Spleen (tissue), 11 donors: ENCODE data around the gene KARS1. TPM values are rescaled to one million over a fixed set of nuclear protein-coding genes. Genes with fewer than 3 reads are reported as not detected.
"Not testable (repeated sequence)": the region's sequence is repeated elsewhere in the genome, so short reads cannot be mapped to it uniquely, and the experiment has no call there.

Experiments
- DNase-seq: peaks from one replicate; pipeline ENCODE4 v3.0.0-alpha.2; 2020
- H3K27ac ChIP-seq, 8 donors: fragments of 200-600 bp; sonication (generic) in 7 of 8; 1 replicate in 4 of 8; 2 replicates in 4 of 8; pipeline versions ENCODE4 v1.5.0 to v1.8.0; 2016 to 2021; ENCODE audit warnings: inconsistent platforms in 4 of 8, mild to moderate bottlenecking in 4 of 8, moderate library complexity in 1 of 8
- H3K27me3 ChIP-seq, 7 donors: fragments of 200-600 bp; sonication (generic) in 6 of 7; replicated peaks in 1 of 7; 1 replicate in 4 of 7; 2 replicates in 3 of 7; pipeline versions ENCODE4 v1.5.0 to v1.8.0; 2016 to 2021; ENCODE audit warnings: inconsistent platforms in 3 of 7, mild to moderate bottlenecking in 1 of 7
- H3K36me3 ChIP-seq, 6 donors: fragments of 200-600 bp; sonication (generic) in 5 of 6; 1 replicate in 4 of 6; 2 replicates in 2 of 6; pipeline versions ENCODE4 v1.5.0 to v1.8.0; 2016 to 2021; ENCODE audit warnings: inconsistent platforms in 2 of 6
- H3K4me1 ChIP-seq, 6 donors: fragments of 200-600 bp; sonication (generic) in 5 of 6; 1 replicate in 3 of 6; 2 replicates in 3 of 6; pipeline versions ENCODE4 v1.5.0 to v1.8.0; 2016 to 2021; ENCODE audit warnings: inconsistent platforms in 3 of 6
- H3K4me3 ChIP-seq, 8 donors: fragments of 200-600 bp; sonication (generic) in 7 of 8; 1 replicate in 4 of 8; 2 replicates in 4 of 8; pipeline versions ENCODE4 v1.5.0 to v1.8.0; 2016 to 2021; ENCODE audit warnings: inconsistent platforms in 4 of 8, mild to moderate bottlenecking in 4 of 8, moderate library complexity in 2 of 8
- H3K9me3 ChIP-seq, 8 donors: fragments of 200-600 bp; sonication (generic) in 7 of 8; 1 replicate in 4 of 8; 2 replicates in 4 of 8; pipeline versions ENCODE4 v1.5.0 to v1.8.0; 2016 to 2021; ENCODE audit warnings: inconsistent platforms in 4 of 8
- CTCF ChIP-seq, 11 experiments: fragments of 200-600 bp in 7 of 11; fragments of 450-650 bp in 4 of 11; sonication (generic) in 4 of 11; IDR thresholded peaks in 8 of 11; conservative IDR thresholded peaks in 3 of 11; 1 replicate in 7 of 11; 2 replicates in 4 of 11; pipeline versions ENCODE4 v1.4.0 to v1.8.0; 2016 to 2021; ENCODE audit warnings: antibody characterized with exemption in 11 of 11, inconsistent platforms in 4 of 11, mild to moderate bottlenecking in 1 of 11
- POLR2A ChIP-seq, 3 donors: fragments of 450-650 bp; IDR thresholded peaks; one replicate each; pipeline ENCODE4 v1.5.1; 2017; ENCODE audit warnings: antibody characterized with exemption in 3 of 3, mild to moderate bottlenecking in 1 of 3
- POLR2AphosphoS5 ChIP-seq, 3 donors: sonication (generic); formaldehyde crosslinking; IDR thresholded peaks; one replicate each; pipeline ENCODE4 v1.5.1; 2017; ENCODE audit warnings: antibody characterized with exemption in 3 of 3
- WGBS, 5 donors: extraction: QIAGEN DNeasy Blood & Tissue Kit in 3 of 5; methylation state at CpG; one replicate each; pipeline versions ENCODE4 v1.1.5 to v1.1.7; 2013 to 2018; 5-methylcytosine and 5-hydroxymethylcytosine counted together
- intact Hi-C: fragments of 100-400 bp; cut with DNase I; formaldehyde crosslinking; loops from one replicate; pipeline ENCODE4 v1.15.0; 2023; ENCODE audit warnings: low total_unique reads
- polyA plus RNA-seq, 3 donors: library from polyadenylated mRNA; stranded (reverse); fragments of 200-250 nt; gene quantifications; one replicate each; pipeline ENCODE4 v1.2.1, GENCODE V29; 2013
- total RNA-seq, 7 donors: library from RNA; depleted of rRNA in 3 of 7; stranded (reverse); fragments of >200 nt in 3 of 7; fragmentation: NEBNext Ultra II Directional in 4 of 7; extraction: Animal tissue kit (Norgen Biotek cat#: 25700) in 4 of 7; gene quantifications; one replicate each; pipeline versions ENCODE4 v1.1.0 to v1.2.1, GENCODE V29; 2016 to 2021
- donor health status: healthy with polysubstance abuse.
- donor health status: DM: no; HTN: no; CAD: no; lungs with moderate emphysema.
- donor health status: DM: no; HTN: no; CAD: no.
- donor health status: Bipolar disorder and iron deficiency.
- donor health status: healthy.
- donor health status: DM: no; HTN: no; CAD: no.
- donor health status: DM: yes; HTN: yes; CAD: no.

The KARS1 gene
- total and polyA plus RNA-seq, 10 donors: 63.7 to 97.7 (median 87.6) TPM

- WGBS, 5 donors: 90 to 96% (median 94%) methylated on average over 6 of the region's 6 CpGs
- TF ChIP-seq POLR2A (IDR thresholded peaks at IDR 0.05) (no peak), POLR2AphosphoS5 (IDR thresholded peaks at IDR 0.05) (no peak), CTCF (IDR thresholded peaks at IDR 0.05 in 8 of 11, conservative IDR thresholded peaks at IDR 0.05 in 3 of 11) (no peak)
- Histone ChIP-seq H3K36me3 (peaks cover 8 to 93% (median 60%) of the 10 kb centered on the region in 6 donors), H3K4me1 (peaks cover 0 to 5% (median 2%) of the 10 kb centered on the region in 6 donors), H3K27me3 (no peaks in the 10 kb centered on the region), H3K9me3 (peaks cover 0 to 20% (median 11%) of the 10 kb centered on the region in 8 donors), H3K27ac (no peak overlapping the region), H3K4me3 (no peak overlapping the region)
- no peak for DNase-seq
- intact Hi-C loops: no loop called here
These were observed 47.8 kb downstream of the KARS1 start for GRCh38 chr16:75599452-75600277.

DNA sequence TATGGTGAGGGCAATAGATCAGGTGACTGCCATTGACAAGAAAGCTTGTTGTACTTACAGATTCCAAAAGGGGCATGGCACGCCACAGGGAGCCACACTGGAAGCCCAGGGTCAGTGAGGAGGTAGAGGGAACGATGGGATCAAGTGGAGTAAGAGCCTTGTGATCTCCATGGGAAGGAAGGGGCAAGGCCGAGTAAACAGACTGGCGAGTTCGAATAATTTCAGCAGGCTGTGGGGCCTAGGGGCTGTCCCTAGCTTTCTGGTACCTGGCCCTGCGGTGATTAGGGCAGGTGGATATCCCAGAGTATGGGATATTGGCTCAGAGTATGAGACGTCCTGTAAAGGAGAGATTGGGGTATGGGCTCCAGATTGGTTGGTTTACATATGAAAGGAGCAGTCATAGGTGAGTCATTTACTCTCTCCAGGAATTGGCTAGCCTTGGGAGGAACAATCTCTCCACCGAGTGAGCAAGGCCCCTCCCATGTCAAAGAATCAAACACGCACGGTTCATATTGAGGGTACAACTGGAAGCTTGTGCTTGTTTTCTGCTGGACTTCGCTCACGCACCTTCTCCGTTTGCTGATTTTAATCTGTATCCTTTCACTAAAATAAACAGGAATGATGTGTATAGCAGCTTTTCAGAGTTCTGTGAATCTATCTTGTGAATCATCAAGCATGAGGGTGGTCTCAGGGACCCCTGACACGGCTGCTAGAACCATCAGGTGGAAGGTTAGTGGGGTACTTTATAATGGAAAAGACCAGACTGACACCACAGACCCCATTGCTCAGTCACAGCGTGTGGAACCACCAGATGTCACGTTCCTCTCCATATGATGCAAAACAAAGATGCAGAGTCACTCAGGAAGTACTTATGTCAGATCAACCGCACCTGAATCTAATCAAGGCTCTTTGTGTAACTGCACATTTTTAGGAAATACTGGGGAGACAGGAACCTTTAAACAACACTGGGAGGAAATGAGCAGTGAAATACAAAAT, 53.3 kb downstream of the KARS1 start:
- peaks cover 0 to 61% (median 15%) of the 10 kb centered on the region in 6 donors for H3K36me3 ChIP-seq
- H3K27me3 ChIP-seq: no peaks in the 10 kb centered on the region
- no peak for TF ChIP-seq POLR2AphosphoS5 (IDR thresholded peaks at IDR 0.05)
- no peak for TF ChIP-seq CTCF (IDR thresholded peaks at IDR 0.05 in 8 of 11, conservative IDR thresholded peaks at IDR 0.05 in 3 of 11)
- TF ChIP-seq POLR2A (IDR thresholded peaks at IDR 0.05): no peak
- WGBS, 5 donors: 61 to 68% (median 65%) methylated on average over 17 of the region's 17 CpGs
- H3K4me1 ChIP-seq: peaks cover 0 to 17% (median 3%) of the 10 kb centered on the region in 6 donors
- peak overlapping the region in 3 of 8 donors; percentile 3 to 64 (median 31) for H3K27ac ChIP-seq
- intact Hi-C loops: no loop called here
- H3K9me3 ChIP-seq: peaks cover 0 to 7% (median 0%) of the 10 kb centered on the region in 8 donors
- H3K4me3 ChIP-seq: no peak overlapping the region
- DNase-seq: no peak

DNA sequence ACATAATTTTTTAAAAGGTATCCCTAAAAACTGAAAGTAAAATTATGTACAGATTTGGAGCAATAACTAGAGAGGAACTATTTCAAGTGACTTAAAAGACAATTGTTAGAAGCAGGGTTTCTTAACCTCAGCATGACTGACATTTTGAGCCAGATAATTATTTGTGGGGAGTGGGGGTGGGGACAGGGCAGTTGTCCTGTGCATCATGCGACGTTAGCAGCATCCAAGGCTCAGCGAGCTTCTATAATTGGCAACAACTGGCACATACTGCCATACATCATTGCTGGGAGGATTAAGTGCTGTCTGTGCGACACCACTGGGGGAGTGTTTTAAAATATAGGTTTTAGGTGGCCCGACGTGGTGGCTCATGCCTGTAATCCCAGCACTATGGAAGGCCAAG, 54.2 kb downstream of the KARS1 start:
- TF ChIP-seq POLR2AphosphoS5 (IDR thresholded peaks at IDR 0.05) (no peak), POLR2A (IDR thresholded peaks at IDR 0.05) (no peak), CTCF (IDR thresholded peaks at IDR 0.05 in 8 of 11, conservative IDR thresholded peaks at IDR 0.05 in 3 of 11) (no peak)
- 82 to 93% (median 92%) methylated on average over 6 of the region's 6 CpGs for WGBS, 5 donors
- H3K4me3 ChIP-seq: no peak overlapping the region
- peaks cover 0 to 17% (median 3%) of the 10 kb centered on the region in 6 donors for H3K4me1 ChIP-seq
- peaks cover 0 to 61% (median 15%) of the 10 kb centered on the region in 6 donors for H3K36me3 ChIP-seq
- H3K27ac ChIP-seq: no peak overlapping the region
- no peaks in the 10 kb centered on the region for H3K27me3 ChIP-seq
- H3K9me3 ChIP-seq: peaks cover 0 to 7% (median 0%) of the 10 kb centered on the region in 8 donors
- intact Hi-C loops: no loop called here
- DNase-seq: no peak

GRCh38 chr16:75591927-75592326, 55.5 kb downstream of the KARS1 start:
- DNase-seq, H3K4me3 ChIP-seq, H3K9me3 ChIP-seq, intact Hi-C loops, H3K27me3 ChIP-seq, H3K27ac ChIP-seq: not testable (repeated sequence)
- H3K4me1 ChIP-seq: peaks cover 0 to 17% (median 3%) of the 10 kb centered on the region in 6 donors
- WGBS, 5 donors: 80 to 84% (median 83%) methylated on average over 7 to 9 of the region's 9 CpGs
- H3K36me3 ChIP-seq: peaks cover 0 to 56% (median 5%) of the 10 kb centered on the region in 6 donors
